H1 (cell line): ENCODE measurements around the gene BABAM2.

Experiments
- CEBPB ChIP-seq: IDR thresholded peaks from 2 replicates; pipeline ENCODE4 v1.6.1; 2012; ENCODE audit warnings: low read depth, low read length
- EP300 ChIP-seq, 2 experiments: IDR thresholded peaks; 1 replicate in 1 of 2; 2 replicates in 1 of 2; pipeline ENCODE4 v1.6.1; 2011 to 2012; ENCODE audit warnings: low read depth in 2 of 2, low read length in 2 of 2, mild to moderate bottlenecking in 2 of 2, borderline replicate concordance in 1 of 2, inconsistent platforms in 1 of 2, moderate library complexity in 1 of 2
- POLR2A ChIP-seq, 2 experiments: IDR thresholded peaks; 1 replicate in 1 of 2; 2 replicates in 1 of 2; pipeline ENCODE4 v1.6.1; 2011; ENCODE audit warnings: low read depth in 2 of 2, low read length in 2 of 2, mild to moderate bottlenecking in 2 of 2; ENCODE audit errors: control extremely low read depth in 1 of 2
- RFX5 ChIP-seq: IDR thresholded peaks from 2 replicates; pipeline ENCODE4 v1.6.1; 2011; ENCODE audit warnings: low read depth, low read length, improper control_type of control experiment, borderline replicate concordance
- RNF2 ChIP-seq: fragments of 200-900, 300-1000 bp; sonication (generic); IDR thresholded peaks from 2 replicates; pipeline ENCODE4 v1.7.1; 2016; ENCODE audit warnings: borderline replicate concordance, low read depth, mild to moderate bottlenecking, antibody characterized with exemption, low read length; ENCODE audit not compliant: poor library complexity, severe bottlenecking; ENCODE audit errors: missing control alignments
- TAF1 ChIP-seq: IDR thresholded peaks from 2 replicates; pipeline ENCODE4 v1.6.1; 2011; ENCODE audit warnings: mild to moderate bottlenecking, low read depth, low read length

DNA sequence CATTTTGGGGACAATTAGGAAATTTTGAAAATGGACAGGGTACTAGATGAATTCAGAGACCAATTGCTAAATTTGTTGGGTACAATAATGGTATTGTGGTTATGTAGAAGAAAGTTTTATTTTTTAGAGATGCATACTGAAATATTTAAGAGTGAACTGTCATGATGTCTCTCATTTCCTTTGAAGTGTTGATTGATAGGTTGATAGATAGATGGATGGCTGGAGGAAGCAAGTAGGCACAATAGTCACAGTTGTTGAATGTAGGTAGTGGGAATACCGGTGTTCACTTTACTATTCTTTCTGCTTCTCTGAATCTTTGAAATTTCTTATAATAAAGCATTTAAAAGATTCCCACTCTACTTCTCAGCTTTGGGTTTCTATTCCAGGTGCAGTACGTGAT, 350.4 kb downstream of the BABAM2 start:
- TF ChIP-seq TAF1 (no peak), RNF2 (no peak), POLR2A (IDR thresholded peaks at IDR 0.05; ENCODE audit: control extremely low read depth in 1 of 2, low read depth in 2 of 2, low read length in 2 of 2) (no peak), RFX5 (no peak), EP300 (IDR thresholded peaks at IDR 0.05; ENCODE audit: borderline replicate concordance in 1 of 2, low read depth in 2 of 2, low read length in 2 of 2) (no peak), CEBPB (no peak)
